Measurements from ENCODE around the gene SLC12A5. TPM values are rescaled to one million over a fixed set of nuclear protein-coding genes. Genes with fewer than 3 reads are reported as not detected.
A peak's percentile ranks its signal among the peaks of the same experiment; 100 is the strongest.

The SLC12A5 gene
- total RNA-seq, 1 experiment from 2014 or later = 20.9 TPM

GRCh38 chr20:46050444-46050843, 21.4 kb downstream of the SLC12A5 start:
- CTCF ChIA-PET = no interaction called here
- POLR2A ChIA-PET (ENCODE audit: low non-redundant PET) = no interaction called here
- intact Hi-C loops (cut with micrococcal nuclease; ENCODE audit: unreplicated experiment) = no loop called here
- no TSS peak for BruUV-seq (replicated peaks)
- TF ChIP-seq, protein P1, sequence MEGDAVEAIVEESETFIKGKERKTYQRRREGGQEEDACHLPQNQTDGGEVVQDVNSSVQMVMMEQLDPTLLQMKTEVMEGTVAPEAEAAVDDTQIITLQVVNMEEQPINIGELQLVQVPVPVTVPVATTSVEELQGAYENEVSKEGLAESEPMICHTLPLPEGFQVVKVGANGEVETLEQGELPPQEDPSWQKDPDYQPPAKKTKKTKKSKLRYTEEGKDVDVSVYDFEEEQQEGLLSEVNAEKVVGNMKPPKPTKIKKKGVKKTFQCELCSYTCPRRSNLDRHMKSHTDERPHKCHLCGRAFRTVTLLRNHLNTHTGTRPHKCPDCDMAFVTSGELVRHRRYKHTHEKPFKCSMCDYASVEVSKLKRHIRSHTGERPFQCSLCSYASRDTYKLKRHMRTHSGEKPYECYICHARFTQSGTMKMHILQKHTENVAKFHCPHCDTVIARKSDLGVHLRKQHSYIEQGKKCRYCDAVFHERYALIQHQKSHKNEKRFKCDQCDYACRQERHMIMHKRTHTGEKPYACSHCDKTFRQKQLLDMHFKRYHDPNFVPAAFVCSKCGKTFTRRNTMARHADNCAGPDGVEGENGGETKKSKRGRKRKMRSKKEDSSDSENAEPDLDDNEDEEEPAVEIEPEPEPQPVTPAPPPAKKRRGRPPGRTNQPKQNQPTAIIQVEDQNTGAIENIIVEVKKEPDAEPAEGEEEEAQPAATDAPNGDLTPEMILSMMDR (conservative IDR thresholded peaks at IDR 0.05; ENCODE audit: low read depth, low read length) = no peak
- TF ChIP-seq EZH2 (IDR thresholded peaks at IDR 0.05; ENCODE audit: borderline replicate concordance, low read depth, low read length, poor library complexity, severe bottlenecking) = no peak
- no peak overlapping the region for H3K27ac ChIP-seq (ENCODE audit: low read depth, low read length, poor library complexity, severe bottlenecking)
- no peaks in the 10 kb centered on the region for H3K27me3 ChIP-seq (replicated peaks; ENCODE audit: insufficient read depth, low read depth, low read length, poor library complexity)
- H3K4me1 ChIP-seq (ENCODE audit: insufficient read depth, low read length, poor library complexity, severe bottlenecking) = no peaks in the 10 kb centered on the region
- no peak overlapping the region for H3K4me3 ChIP-seq (ENCODE audit: low read depth, low read length, poor library complexity, severe bottlenecking)
- no peaks in the 10 kb centered on the region for H3K36me3 ChIP-seq (ENCODE audit: insufficient read depth, low read length, poor library complexity, severe bottlenecking)
- H3K9me3 ChIP-seq (ENCODE audit: low read depth, low read length, poor library complexity, severe bottlenecking) = no peaks in the 10 kb centered on the region
- no peak for DNase-seq (ENCODE audit: low spot score)

- Histone ChIP-seq H3K27me3 (replicated peaks; ENCODE audit: insufficient read depth, low read depth, low read length, poor library complexity) (no peaks in the 10 kb centered on the region), H3K4me3 (ENCODE audit: low read depth, low read length, poor library complexity, severe bottlenecking) (no peak overlapping the region), H3K9me3 (ENCODE audit: low read depth, low read length, poor library complexity, severe bottlenecking) (no peaks in the 10 kb centered on the region), H3K36me3 (ENCODE audit: insufficient read depth, low read length, poor library complexity, severe bottlenecking) (no peaks in the 10 kb centered on the region), H3K27ac (ENCODE audit: low read depth, low read length, poor library complexity, severe bottlenecking) (no peak overlapping the region), H3K4me1 (ENCODE audit: insufficient read depth, low read length, poor library complexity, severe bottlenecking) (no peaks in the 10 kb centered on the region)
- TF ChIP-seq, protein P1 (conservative IDR thresholded peaks at IDR 0.05; ENCODE audit: low read depth, low read length) = no peak
- TF ChIP-seq EZH2 (IDR thresholded peaks at IDR 0.05; ENCODE audit: borderline replicate concordance, low read depth, low read length, poor library complexity, severe bottlenecking) = no peak
- no TSS peak for BruUV-seq (replicated peaks)
- intact Hi-C loops (cut with micrococcal nuclease; ENCODE audit: unreplicated experiment) = no loop called here
- ChIA-PET CTCF (no interaction called here), POLR2A (ENCODE audit: low non-redundant PET) (no interaction called here)
- no peak for DNase-seq (ENCODE audit: low spot score)
These were observed 21.9 kb downstream of the SLC12A5 start for GRCh38 chr20:46050885-46051284.

GRCh38 chr20:46051556-46052308, 22.7 kb downstream of the SLC12A5 start:
- Histone ChIP-seq H3K4me3 (ENCODE audit: low read depth, low read length, poor library complexity, severe bottlenecking) (no peak overlapping the region), H3K36me3 (ENCODE audit: insufficient read depth, low read length, poor library complexity, severe bottlenecking) (no peaks in the 10 kb centered on the region), H3K27me3 (replicated peaks; ENCODE audit: insufficient read depth, low read depth, low read length, poor library complexity) (no peaks in the 10 kb centered on the region), H3K4me1 (ENCODE audit: insufficient read depth, low read length, poor library complexity, severe bottlenecking) (no peaks in the 10 kb centered on the region), H3K27ac (ENCODE audit: low read depth, low read length, poor library complexity, severe bottlenecking) (no peak overlapping the region), H3K9me3 (ENCODE audit: low read depth, low read length, poor library complexity, severe bottlenecking) (no peaks in the 10 kb centered on the region)
- intact Hi-C loops (cut with micrococcal nuclease; ENCODE audit: unreplicated experiment) = no loop called here
- CTCF ChIA-PET = no interaction called here
- BruUV-seq (replicated peaks) = no TSS peak
- peak; percentile 13 for DNase-seq (ENCODE audit: low spot score)
- TF ChIP-seq EZH2 (IDR thresholded peaks at IDR 0.05; ENCODE audit: borderline replicate concordance, low read depth, low read length, poor library complexity, severe bottlenecking) = no peak
- TF ChIP-seq, protein P1 (conservative IDR thresholded peaks at IDR 0.05; ENCODE audit: low read depth, low read length) = no peak
- POLR2A ChIA-PET (ENCODE audit: low non-redundant PET) = no interaction called here
